Activated CD4-positive, alpha-beta T cell treated with anti-CD3 and anti-CD28 coated beads, Interleukin-2, amount 10 ng/mL, durations not matched to agents 7 days and 5 days (primary cell): ENCODE results near the gene SH3GL3. TPM values are rescaled to one million over a fixed set of nuclear protein-coding genes. Genes with fewer than 3 reads are reported as not detected.

Experiments used
- CTCF ChIA-PET: fragments of 350-600 bp; sonication (Branson Sonifier 250); formaldehyde crosslinking; loops from one replicate; lab custom pipeline; 2021; ENCODE audit warnings: antibody characterized with exemption; lab: Charles Lee
- POLR2A ChIA-PET: fragments of 350-600 bp; sonication (Branson Sonifier 250); formaldehyde crosslinking; loops from one replicate; lab custom pipeline; 2021; ENCODE audit warnings: antibody characterized with exemption; lab: Charles Lee
- DNase-seq: peaks from one replicate; pipeline ENCODE4 v3.0.0-alpha.2; 2020
- H3K27ac Mint-ChIP-seq: one replicate; pipeline ENCODE4 v1.8.0; 2021; ENCODE audit warnings: mild to moderate bottlenecking, moderate library complexity, mixed read lengths
- H3K27me3 Mint-ChIP-seq: one replicate; pipeline ENCODE4 v1.8.0; 2021; ENCODE audit warnings: mixed read lengths
- H3K36me3 Mint-ChIP-seq: one replicate; pipeline ENCODE4 v1.8.0; 2021; ENCODE audit warnings: low read depth, mixed read lengths
- H3K4me1 Mint-ChIP-seq: one replicate; pipeline ENCODE4 v1.8.0; 2021; ENCODE audit warnings: mixed read lengths
- H3K4me3 Mint-ChIP-seq: one replicate; pipeline ENCODE4 v1.8.0; 2021; ENCODE audit warnings: mild to moderate bottlenecking, moderate library complexity, mixed read lengths
- H3K9me3 Mint-ChIP-seq: one replicate; pipeline ENCODE4 v1.8.0; 2021; ENCODE audit warnings: mixed read lengths
- total RNA-seq, 2 experiments: library from RNA; stranded (reverse); gene quantifications; one replicate each; pipeline ENCODE4 v1.2.3, GENCODE V29; 2021

Gene SH3GL3
- total RNA-seq, 2 experiments from 2014 or later: not detected

DNA sequence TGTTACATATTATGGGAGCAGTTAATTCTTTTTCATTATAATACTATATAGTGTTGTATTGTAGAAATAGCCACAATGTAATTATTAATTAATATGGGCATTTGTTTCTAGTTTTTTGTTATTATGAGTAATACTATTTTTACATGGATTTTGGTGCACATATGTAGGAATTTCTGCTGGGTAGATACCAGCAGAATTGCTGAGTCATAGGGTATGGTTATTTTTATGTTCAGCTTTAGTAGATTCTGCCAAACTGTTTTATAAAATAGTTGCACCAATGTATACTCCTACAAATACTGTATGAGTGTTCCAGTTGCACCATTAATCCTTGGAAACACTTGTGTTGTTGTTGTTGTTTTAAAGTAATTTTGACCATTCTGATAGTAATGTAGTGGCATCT lies 91.5 kb downstream of the SH3GL3 start:
- Mint-ChIP-seq H3K27me3 (peaks cover 19% of the 10 kb centered on the region), H3K4me3 (no peak overlapping the region), H3K9me3 (no peaks in the 10 kb centered on the region), H3K27ac (no peak overlapping the region), H3K36me3 (no peaks in the 10 kb centered on the region), H3K4me1 (no peaks in the 10 kb centered on the region)
- DNase-seq: no peak
- ChIA-PET CTCF (no interaction called here), POLR2A (no interaction called here)

DNA sequence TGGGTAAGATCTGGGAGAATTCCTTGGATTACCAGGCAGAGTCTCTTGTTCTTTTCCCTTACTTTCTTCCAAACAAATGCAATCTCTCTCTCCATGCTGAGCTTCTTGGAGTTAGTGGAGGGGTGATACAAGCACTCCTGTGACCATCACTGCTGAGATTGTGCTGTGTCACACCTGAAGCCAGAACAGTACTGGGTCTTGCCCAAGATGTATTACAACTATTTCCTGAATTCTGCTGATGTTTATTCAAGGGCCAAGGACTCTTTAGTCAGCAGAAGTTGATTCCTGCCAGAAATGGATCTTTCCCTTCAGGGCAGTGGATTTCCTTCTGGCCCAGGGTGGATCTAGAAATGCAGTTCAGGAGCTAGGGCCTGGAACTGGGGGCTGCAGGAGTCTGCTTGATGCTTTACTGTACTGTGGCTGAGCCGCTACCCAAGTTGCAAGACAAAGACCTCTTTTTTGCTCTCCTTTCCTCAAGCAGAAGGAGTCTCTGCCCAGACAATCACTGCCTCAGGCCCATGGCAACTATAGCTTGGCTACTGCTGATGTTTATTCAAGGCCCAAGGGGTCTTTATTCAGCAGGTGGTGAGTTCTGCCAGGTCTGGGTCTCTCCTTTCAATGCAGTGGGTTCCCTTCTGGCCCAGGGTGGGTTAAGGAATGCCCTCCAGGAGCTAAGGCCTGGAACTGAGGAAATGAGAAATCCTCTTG lies 98.8 kb downstream of the SH3GL3 start:
- no peak for DNase-seq
- peaks cover 32% of the 10 kb centered on the region for H3K27me3 Mint-ChIP-seq
- H3K36me3 Mint-ChIP-seq: no peaks in the 10 kb centered on the region
- ChIA-PET CTCF (interaction anchor here (0.6 kb wide), 1 partner anchor 128 kb away, joined by 3 read pairs; no protein-coding TSS in a partner anchor), POLR2A (no interaction called here)
- no peak overlapping the region for H3K27ac Mint-ChIP-seq
- H3K9me3 Mint-ChIP-seq: no peaks in the 10 kb centered on the region
- no peak overlapping the region for H3K4me3 Mint-ChIP-seq
- no peaks in the 10 kb centered on the region for H3K4me1 Mint-ChIP-seq

DNA sequence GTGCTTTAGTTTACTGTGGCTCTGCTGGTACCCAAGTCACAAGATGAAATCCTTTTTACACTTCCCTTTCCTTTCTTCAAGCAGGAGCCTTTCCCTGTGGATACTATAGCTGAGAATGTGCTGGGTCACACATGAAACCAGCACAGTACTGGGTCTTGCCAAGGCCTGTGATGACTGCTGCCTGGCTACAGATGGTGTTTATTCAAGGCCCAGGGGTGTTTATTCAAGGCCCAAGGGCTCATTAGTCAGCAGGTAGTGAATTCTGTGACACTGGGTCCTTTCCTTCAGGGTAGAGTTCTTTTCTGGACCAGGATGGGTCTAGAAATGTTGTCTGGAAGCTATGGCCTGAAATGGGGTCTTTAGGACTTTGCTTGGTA lies 99.4 kb downstream of the SH3GL3 start:
- Mint-ChIP-seq H3K4me3 (no peak overlapping the region), H3K36me3 (no peaks in the 10 kb centered on the region), H3K27ac (no peak overlapping the region), H3K4me1 (no peaks in the 10 kb centered on the region), H3K27me3 (peaks cover 34% of the 10 kb centered on the region), H3K9me3 (no peaks in the 10 kb centered on the region)
- CTCF ChIA-PET: no interaction called here
- POLR2A ChIA-PET: no interaction called here
- DNase-seq: no peak

DNA sequence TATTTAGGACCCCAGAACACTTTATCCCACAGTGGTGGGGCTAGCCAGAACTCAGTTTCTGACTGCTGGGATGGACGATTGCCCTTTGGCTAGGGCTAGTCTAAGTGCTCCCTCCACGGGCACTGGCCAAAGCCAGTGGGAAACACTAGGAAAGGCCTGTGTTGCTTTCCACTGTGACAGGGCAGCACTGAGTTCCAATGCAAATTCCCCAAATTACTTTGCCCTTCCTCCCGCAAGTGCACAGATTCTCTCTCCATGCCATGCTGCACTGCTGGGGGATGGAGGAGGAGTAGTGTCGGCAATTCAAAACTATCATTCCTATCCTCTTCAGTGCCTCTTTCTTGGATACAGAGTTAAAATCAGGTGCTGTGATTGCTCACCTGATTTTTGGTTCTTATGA lies 100.0 kb downstream of the SH3GL3 start:
- H3K36me3 Mint-ChIP-seq: no peaks in the 10 kb centered on the region
- H3K4me1 Mint-ChIP-seq: no peaks in the 10 kb centered on the region
- H3K27me3 Mint-ChIP-seq: peaks cover 29% of the 10 kb centered on the region
- no peak for DNase-seq
- no peak overlapping the region for H3K4me3 Mint-ChIP-seq
- no peak overlapping the region for H3K27ac Mint-ChIP-seq
- CTCF ChIA-PET: no interaction called here
- no peaks in the 10 kb centered on the region for H3K9me3 Mint-ChIP-seq
- POLR2A ChIA-PET: no interaction called here

DNA sequence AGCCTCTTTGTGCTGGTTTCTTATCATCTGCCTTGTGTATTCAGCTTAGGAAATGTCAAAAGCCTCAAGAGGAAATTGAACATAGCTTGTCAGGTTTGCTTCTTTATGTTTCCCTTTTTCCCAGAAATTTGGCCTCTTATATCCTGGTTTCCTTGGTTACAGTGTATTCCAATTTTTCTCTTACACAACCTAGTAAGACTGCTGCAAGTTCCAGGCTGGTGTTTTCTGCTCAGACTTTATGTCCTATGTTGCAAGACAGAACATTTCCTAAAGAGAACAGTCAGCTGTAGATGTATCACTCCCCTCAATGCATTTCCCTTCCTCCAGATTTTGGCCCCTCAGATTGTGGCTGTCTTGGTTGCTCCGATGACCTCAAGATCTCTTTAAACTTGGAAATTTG lies 102.5 kb downstream of the SH3GL3 start:
- no peak overlapping the region for H3K27ac Mint-ChIP-seq
- H3K36me3 Mint-ChIP-seq: no peaks in the 10 kb centered on the region
- H3K4me3 Mint-ChIP-seq: no peak overlapping the region
- peaks cover 17% of the 10 kb centered on the region for H3K27me3 Mint-ChIP-seq
- H3K4me1 Mint-ChIP-seq: no peaks in the 10 kb centered on the region
- POLR2A ChIA-PET: no interaction called here
- CTCF ChIA-PET: no interaction called here
- no peak for DNase-seq
- H3K9me3 Mint-ChIP-seq: no peaks in the 10 kb centered on the region

DNA sequence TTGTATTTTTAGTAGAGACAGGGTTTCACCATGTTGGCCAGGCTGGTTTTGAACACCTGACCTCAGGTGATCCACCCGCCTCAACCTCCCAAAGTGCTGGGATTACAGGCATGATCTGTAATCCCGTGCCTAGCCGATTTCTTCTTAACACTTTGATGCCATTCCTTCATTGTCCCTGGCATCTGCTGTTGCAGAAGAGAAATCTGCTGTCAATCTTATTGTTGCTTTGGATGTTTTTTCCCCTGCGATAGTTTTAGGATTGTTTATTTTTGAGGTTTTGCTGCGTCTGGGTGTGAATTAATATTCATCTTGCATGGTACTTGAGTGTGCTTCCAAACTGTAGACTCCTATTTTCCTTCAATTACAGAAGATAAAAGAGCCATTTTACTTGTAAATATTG lies 107.4 kb downstream of the SH3GL3 start:
- Mint-ChIP-seq H3K9me3 (no peaks in the 10 kb centered on the region), H3K27ac (no peak overlapping the region), H3K27me3 (peaks cover 4% of the 10 kb centered on the region), H3K4me3 (no peak overlapping the region), H3K4me1 (no peaks in the 10 kb centered on the region), H3K36me3 (no peaks in the 10 kb centered on the region)
- ChIA-PET POLR2A (no interaction called here), CTCF (no interaction called here)
- no peak for DNase-seq

DNA sequence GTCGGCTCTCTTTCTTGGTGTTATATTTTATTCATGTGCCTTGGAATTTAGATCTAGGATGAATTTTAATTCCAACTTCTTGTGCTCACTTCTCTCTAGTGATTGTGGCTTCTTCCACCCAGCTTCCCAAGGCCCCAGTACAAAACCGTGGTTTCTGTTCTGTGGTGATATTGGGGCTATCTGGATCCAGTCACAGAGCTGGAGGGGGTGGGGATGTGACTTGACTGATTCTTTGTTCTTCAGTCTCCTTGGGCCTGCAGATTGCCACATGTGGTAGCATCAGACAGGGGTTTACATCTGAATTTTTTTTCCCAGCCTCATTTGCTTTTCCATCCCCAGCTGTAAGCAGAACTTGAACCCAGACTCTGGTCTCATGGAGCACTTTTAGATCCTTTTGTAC lies 108.2 kb downstream of the SH3GL3 start:
- ChIA-PET CTCF (interaction anchor here (0.6 kb wide), 1 partner anchor 1692 kb away, joined by 3 read pairs; no protein-coding TSS in a partner anchor), POLR2A (no interaction called here)
- peaks cover 4% of the 10 kb centered on the region for H3K27me3 Mint-ChIP-seq
- H3K4me1 Mint-ChIP-seq: no peaks in the 10 kb centered on the region
- H3K4me3 Mint-ChIP-seq: no peak overlapping the region
- no peaks in the 10 kb centered on the region for H3K36me3 Mint-ChIP-seq
- DNase-seq: no peak
- H3K27ac Mint-ChIP-seq: no peak overlapping the region
- H3K9me3 Mint-ChIP-seq: no peaks in the 10 kb centered on the region

DNA sequence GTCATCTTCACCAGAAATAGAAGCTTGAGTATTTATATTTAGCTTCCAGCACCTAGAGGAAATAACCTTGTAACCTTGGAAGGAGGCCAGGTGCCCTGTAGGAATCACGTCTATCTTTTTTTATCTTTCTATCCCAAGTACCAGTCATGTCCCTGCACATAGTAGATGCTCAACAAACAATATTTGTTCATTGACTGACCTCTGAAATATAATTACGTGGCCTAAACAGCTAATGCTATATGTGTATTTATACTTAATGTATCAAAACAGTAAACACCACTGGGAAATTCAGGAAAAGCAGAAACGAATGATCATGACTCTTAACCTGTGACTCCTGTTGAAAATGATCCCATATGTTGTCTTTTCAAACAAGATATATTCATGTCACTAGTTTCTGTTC lies 108.9 kb downstream of the SH3GL3 start:
- Mint-ChIP-seq H3K4me3 (no peak overlapping the region), H3K27me3 (peaks cover 2% of the 10 kb centered on the region), H3K9me3 (no peaks in the 10 kb centered on the region), H3K36me3 (no peaks in the 10 kb centered on the region), H3K27ac (no peak overlapping the region), H3K4me1 (no peaks in the 10 kb centered on the region)
- ChIA-PET CTCF (interaction anchor here (0.6 kb wide), 1 partner anchor 1693 kb away, joined by 3 read pairs; no protein-coding TSS in a partner anchor), POLR2A (no interaction called here)
- DNase-seq: no peak

DNA sequence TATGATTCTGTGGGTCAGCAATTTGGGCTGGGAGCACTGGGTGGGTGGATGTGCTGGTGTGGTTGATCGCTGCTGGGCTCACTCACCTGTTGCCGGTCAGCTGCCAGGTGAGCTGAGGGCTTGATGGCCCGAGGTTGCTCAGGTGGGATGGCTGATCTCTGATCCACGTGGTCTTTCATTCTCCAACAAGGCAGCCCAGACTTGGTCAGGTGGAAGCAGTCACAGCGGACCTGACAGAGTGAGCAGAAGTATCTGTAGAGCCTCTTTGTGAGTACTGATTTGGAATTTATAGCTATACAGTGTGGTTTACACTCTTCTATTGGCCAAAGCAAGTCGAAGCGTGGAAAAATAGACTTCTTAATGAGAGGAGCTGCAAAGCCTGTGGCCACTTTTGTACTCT lies 109.6 kb downstream of the SH3GL3 start:
- DNase-seq: no peak
- Mint-ChIP-seq H3K27me3 (no peaks in the 10 kb centered on the region), H3K27ac (no peak overlapping the region), H3K4me3 (no peak overlapping the region), H3K4me1 (no peaks in the 10 kb centered on the region), H3K36me3 (no peaks in the 10 kb centered on the region), H3K9me3 (no peaks in the 10 kb centered on the region)
- ChIA-PET POLR2A (no interaction called here), CTCF (interaction anchor here (0.7 kb wide), 1 partner anchor 27 kb away, joined by 3 read pairs; no protein-coding TSS in a partner anchor)

DNA sequence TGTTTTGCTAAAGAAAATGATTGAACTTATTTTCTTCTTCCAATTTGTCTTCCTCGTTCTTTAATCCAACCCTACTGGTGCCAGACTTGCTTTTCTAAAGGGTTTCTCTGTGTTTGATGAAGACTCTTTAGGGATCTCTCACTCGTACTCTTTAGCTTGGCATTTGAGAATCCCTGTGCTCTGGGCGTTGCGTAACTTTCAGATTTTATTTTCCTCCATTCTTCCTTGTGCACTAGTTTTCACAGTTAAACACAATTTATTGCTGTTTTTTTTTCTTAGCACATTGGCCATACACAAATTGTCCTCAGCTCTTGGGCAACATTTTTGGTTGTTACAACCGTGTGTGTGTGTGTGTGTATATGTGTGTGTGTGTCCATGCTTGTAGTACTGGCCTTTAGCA lies 111.0 kb downstream of the SH3GL3 start:
- ChIA-PET CTCF (no interaction called here), POLR2A (no interaction called here)
- no peak overlapping the region for H3K4me3 Mint-ChIP-seq
- H3K9me3 Mint-ChIP-seq: no peaks in the 10 kb centered on the region
- H3K27ac Mint-ChIP-seq: no peak overlapping the region
- no peaks in the 10 kb centered on the region for H3K36me3 Mint-ChIP-seq
- H3K4me1 Mint-ChIP-seq: no peaks in the 10 kb centered on the region
- H3K27me3 Mint-ChIP-seq: no peaks in the 10 kb centered on the region
- DNase-seq: no peak

DNA sequence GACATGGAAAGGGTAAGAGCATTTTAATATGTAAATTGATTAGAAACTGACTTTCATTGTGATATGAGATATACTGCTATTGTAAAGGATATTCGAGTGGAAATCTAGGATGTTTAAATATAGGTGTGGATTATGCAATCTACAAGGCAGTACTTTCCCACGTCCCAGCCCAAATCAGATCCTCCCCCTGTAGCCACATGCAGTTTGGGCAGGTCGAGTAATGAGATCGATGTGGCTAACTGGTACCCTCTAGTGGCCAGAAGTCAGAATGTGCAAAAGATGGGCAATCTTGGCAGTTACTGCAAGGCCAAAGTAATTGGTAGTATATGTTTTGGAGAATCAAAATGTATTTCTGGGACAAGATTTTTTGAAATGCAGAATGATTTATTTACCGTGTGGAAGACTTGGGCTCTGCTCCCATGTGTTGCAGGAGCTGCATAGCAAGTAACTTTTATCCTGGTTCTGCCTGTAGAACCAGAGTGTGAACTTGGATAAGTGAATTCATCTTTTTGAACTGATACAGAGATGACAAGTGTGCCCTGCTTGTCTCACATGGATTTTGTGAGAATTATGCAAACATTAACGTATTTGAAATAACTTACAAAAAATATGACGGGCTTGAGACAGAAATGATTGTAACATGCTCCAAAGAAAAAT lies 112.3 kb downstream of the SH3GL3 start:
- ChIA-PET POLR2A (no interaction called here), CTCF (no interaction called here)
- Mint-ChIP-seq H3K4me3 (no peak overlapping the region), H3K9me3 (no peaks in the 10 kb centered on the region), H3K4me1 (no peaks in the 10 kb centered on the region), H3K36me3 (no peaks in the 10 kb centered on the region), H3K27ac (no peak overlapping the region), H3K27me3 (no peaks in the 10 kb centered on the region)
- DNase-seq: peak; percentile 63

DNA sequence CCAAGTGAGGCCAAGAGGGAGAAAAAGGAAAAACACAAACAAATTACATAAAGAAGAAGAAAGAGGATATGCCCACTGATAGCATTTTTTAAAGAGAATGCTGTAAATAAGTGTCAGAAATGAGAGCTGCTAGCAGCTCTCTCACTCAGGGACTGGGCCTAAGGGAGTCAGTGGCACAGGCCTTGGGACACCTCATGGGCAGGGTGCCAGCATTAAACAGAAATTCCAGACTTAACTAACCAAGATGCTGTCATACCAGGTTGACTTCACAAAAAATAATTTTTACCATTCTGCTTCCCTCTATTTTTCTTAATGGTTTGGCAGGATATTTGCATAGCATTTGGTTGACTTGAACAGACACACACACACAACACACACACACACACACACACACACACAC lies 114.5 kb downstream of the SH3GL3 start:
- H3K9me3 Mint-ChIP-seq: no peaks in the 10 kb centered on the region
- no peaks in the 10 kb centered on the region for H3K27me3 Mint-ChIP-seq
- no peak overlapping the region for H3K27ac Mint-ChIP-seq
- no peak overlapping the region for H3K4me3 Mint-ChIP-seq
- ChIA-PET POLR2A (no interaction called here), CTCF (no interaction called here)
- H3K36me3 Mint-ChIP-seq: no peaks in the 10 kb centered on the region
- no peaks in the 10 kb centered on the region for H3K4me1 Mint-ChIP-seq
- DNase-seq: no peak

DNA sequence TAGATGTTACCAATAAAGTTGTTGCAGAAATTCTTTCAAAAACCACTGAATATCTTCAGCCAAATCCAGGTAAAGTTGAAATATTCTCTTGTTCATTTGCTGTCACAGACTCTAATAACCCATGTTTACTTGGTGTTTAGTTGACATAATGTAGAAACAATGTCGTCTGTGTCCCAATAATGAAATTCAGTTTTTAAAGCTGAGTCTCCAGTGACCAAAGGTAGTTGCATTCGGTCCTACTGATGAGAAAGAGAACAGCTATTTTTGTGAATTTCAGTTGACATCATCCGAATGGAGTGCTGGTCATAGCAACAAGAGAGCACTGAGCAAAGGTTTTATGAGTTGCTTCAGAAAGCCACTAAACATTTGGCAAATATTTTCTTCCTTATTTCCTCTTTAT lies 118.0 kb downstream of the SH3GL3 start:
- no peaks in the 10 kb centered on the region for H3K4me1 Mint-ChIP-seq
- no peak overlapping the region for H3K27ac Mint-ChIP-seq
- POLR2A ChIA-PET: no interaction called here
- no peaks in the 10 kb centered on the region for H3K27me3 Mint-ChIP-seq
- CTCF ChIA-PET: interaction anchor here (0.9 kb wide), 1 partner anchor 127 kb away, joined by 3 read pairs; no protein-coding TSS in a partner anchor
- H3K9me3 Mint-ChIP-seq: no peaks in the 10 kb centered on the region
- no peak overlapping the region for H3K4me3 Mint-ChIP-seq
- no peaks in the 10 kb centered on the region for H3K36me3 Mint-ChIP-seq
- DNase-seq: no peak
